Tibial nerve (tissue), 4 donors: Measurements from ENCODE around the gene TIMM17A.

Source experiments
- EP300 ChIP-seq, 2 donors: sonication (generic); formaldehyde crosslinking; IDR thresholded peaks; one replicate each; pipeline ENCODE4 v1.6.1; 2017; ENCODE audit warnings: antibody characterized with exemption in 2 of 2, mild to moderate bottlenecking in 1 of 2
- POLR2A ChIP-seq, 2 donors: fragments of 450-650 bp; IDR thresholded peaks; one replicate each; pipeline ENCODE4 v1.6.1; 2017; ENCODE audit warnings: antibody characterized with exemption in 2 of 2, mild to moderate bottlenecking in 2 of 2, moderate library complexity in 2 of 2
- TF ChIP-seq, protein P1 (sequence below), 5 experiments: fragments of 200-600 bp in 3 of 5; fragments of 450-650 bp in 2 of 5; sonication (generic) in 3 of 5; IDR thresholded peaks; one replicate each; pipeline ENCODE4 v1.5.1; 2016 to 2019; ENCODE audit warnings: antibody characterized with exemption in 5 of 5, mild to moderate bottlenecking in 3 of 5, moderate library complexity in 2 of 5

- TF ChIP-seq, protein P1, sequence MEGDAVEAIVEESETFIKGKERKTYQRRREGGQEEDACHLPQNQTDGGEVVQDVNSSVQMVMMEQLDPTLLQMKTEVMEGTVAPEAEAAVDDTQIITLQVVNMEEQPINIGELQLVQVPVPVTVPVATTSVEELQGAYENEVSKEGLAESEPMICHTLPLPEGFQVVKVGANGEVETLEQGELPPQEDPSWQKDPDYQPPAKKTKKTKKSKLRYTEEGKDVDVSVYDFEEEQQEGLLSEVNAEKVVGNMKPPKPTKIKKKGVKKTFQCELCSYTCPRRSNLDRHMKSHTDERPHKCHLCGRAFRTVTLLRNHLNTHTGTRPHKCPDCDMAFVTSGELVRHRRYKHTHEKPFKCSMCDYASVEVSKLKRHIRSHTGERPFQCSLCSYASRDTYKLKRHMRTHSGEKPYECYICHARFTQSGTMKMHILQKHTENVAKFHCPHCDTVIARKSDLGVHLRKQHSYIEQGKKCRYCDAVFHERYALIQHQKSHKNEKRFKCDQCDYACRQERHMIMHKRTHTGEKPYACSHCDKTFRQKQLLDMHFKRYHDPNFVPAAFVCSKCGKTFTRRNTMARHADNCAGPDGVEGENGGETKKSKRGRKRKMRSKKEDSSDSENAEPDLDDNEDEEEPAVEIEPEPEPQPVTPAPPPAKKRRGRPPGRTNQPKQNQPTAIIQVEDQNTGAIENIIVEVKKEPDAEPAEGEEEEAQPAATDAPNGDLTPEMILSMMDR (IDR thresholded peaks at IDR 0.05) = no peak
- TF ChIP-seq POLR2A (IDR thresholded peaks at IDR 0.05) (no peak), EP300 (IDR thresholded peaks at IDR 0.05) (no peak)
These were observed 55.1 kb downstream of the TIMM17A start, which contains the start of gene ELF3 for GRCh38 chr1:202010180-202011015.
